ENCODE measurements around the gene SLC25A25.

The SLC25A25 gene

GRCh38 chr9:128094950-128095544, 27.0 kb downstream of the SLC25A25 start:
- TF ChIP-seq MAX (IDR thresholded peaks at IDR 0.05) (no peak), TAF1 (IDR thresholded peaks at IDR 0.05; ENCODE audit: low read depth) (no peak), CEBPB (IDR thresholded peaks at IDR 0.05) (no peak), RAD21 (IDR thresholded peaks at IDR 0.05; ENCODE audit: low read depth) (no peak), YY1 (IDR thresholded peaks at IDR 0.05; ENCODE audit: low read depth) (no peak), TEAD4 (IDR thresholded peaks at IDR 0.05) (no peak)
- TF ChIP-seq, protein P1, sequence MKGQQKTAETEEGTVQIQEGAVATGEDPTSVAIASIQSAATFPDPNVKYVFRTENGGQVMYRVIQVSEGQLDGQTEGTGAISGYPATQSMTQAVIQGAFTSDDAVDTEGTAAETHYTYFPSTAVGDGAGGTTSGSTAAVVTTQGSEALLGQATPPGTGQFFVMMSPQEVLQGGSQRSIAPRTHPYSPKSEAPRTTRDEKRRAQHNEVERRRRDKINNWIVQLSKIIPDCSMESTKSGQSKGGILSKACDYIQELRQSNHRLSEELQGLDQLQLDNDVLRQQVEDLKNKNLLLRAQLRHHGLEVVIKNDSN (IDR thresholded peaks at IDR 0.05) = no peak
- TF ChIP-seq, protein P2, sequence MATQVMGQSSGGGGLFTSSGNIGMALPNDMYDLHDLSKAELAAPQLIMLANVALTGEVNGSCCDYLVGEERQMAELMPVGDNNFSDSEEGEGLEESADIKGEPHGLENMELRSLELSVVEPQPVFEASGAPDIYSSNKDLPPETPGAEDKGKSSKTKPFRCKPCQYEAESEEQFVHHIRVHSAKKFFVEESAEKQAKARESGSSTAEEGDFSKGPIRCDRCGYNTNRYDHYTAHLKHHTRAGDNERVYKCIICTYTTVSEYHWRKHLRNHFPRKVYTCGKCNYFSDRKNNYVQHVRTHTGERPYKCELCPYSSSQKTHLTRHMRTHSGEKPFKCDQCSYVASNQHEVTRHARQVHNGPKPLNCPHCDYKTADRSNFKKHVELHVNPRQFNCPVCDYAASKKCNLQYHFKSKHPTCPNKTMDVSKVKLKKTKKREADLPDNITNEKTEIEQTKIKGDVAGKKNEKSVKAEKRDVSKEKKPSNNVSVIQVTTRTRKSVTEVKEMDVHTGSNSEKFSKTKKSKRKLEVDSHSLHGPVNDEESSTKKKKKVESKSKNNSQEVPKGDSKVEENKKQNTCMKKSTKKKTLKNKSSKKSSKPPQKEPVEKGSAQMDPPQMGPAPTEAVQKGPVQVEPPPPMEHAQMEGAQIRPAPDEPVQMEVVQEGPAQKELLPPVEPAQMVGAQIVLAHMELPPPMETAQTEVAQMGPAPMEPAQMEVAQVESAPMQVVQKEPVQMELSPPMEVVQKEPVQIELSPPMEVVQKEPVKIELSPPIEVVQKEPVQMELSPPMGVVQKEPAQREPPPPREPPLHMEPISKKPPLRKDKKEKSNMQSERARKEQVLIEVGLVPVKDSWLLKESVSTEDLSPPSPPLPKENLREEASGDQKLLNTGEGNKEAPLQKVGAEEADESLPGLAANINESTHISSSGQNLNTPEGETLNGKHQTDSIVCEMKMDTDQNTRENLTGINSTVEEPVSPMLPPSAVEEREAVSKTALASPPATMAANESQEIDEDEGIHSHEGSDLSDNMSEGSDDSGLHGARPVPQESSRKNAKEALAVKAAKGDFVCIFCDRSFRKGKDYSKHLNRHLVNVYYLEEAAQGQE (IDR thresholded peaks at IDR 0.05; ENCODE audit: low read depth) = no peak

GRCh38 chr9:128096616-128097536, 28.8 kb downstream of the SLC25A25 start:
- TF ChIP-seq YY1 (IDR thresholded peaks at IDR 0.05; ENCODE audit: low read depth) (no peak), CEBPB (IDR thresholded peaks at IDR 0.05) (no peak), EGR1 (IDR thresholded peaks at IDR 0.05) (no peak), TCF12 (IDR thresholded peaks at IDR 0.05; ENCODE audit: low read depth) (no peak), NFIC (IDR thresholded peaks at IDR 0.05) (no peak), EP300 (IDR thresholded peaks at IDR 0.05; ENCODE audit: borderline replicate concordance) (no peak), FOXM1 (IDR thresholded peaks at IDR 0.05; ENCODE audit: borderline replicate concordance, low read depth) (no peak), MAX (IDR thresholded peaks at IDR 0.05) (no peak), RAD21 (IDR thresholded peaks at IDR 0.05; ENCODE audit: low read depth) (no peak), ZBTB7A (IDR thresholded peaks at IDR 0.05; ENCODE audit: low read depth) (no peak), CREB1 (IDR thresholded peaks at IDR 0.05; ENCODE audit: low read depth) (no peak), TAF1 (IDR thresholded peaks at IDR 0.05; ENCODE audit: low read depth) (no peak), TEAD4 (IDR thresholded peaks at IDR 0.05) (no peak)
- TF ChIP-seq, protein P2 (IDR thresholded peaks at IDR 0.05; ENCODE audit: low read depth) = no peak
- TF ChIP-seq, protein P1 (IDR thresholded peaks at IDR 0.05) = no peak

DNA sequence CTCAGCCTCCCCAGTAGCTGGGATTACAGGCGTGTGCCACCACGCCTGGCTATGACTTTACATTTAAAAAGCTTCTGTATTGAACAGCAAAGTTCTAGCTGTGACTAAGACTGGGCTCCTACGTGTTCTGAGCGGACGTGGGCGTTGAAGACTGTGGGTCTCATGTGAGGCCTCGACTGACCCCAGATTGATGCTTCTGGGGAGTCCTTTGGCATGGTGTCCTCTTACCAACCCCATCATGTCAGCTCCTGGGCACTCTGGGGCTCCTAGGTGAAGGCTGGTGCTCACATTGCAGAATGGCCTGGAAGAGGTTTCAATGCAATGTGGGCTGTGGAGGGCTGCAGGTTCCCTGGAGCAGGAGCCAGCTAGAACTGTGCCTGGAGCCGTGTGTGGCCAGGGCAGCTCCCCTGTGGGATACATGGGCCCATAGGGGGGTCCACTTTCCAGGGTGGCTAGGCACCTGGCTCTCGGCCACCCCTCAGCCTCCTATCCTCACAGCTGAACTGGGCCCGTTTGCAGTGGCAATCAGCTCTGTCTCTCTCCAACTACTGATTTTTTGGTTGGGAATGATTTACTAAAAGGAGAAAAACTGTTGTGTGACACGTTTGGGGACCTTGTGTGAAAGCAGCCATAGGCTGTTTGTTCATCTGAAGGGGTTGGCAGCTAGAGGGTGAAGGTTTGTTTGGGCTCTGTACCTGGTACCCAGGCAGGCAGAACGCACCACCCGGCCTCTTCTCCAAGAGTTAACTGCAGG, 29.7 kb downstream of the SLC25A25 start:
- TF ChIP-seq, protein P2 (IDR thresholded peaks at IDR 0.05; ENCODE audit: low read depth) = no peak
- TF ChIP-seq TCF12 (IDR thresholded peaks at IDR 0.05; ENCODE audit: low read depth) (no peak), NFIC (IDR thresholded peaks at IDR 0.05) (no peak)
